Stimulated activated CD4-positive, alpha-beta T cell treated with anti-CD3 and anti-CD28 coated beads, TNF-alpha, amount 100 ng/mL, for 4 hours (primary cell): ENCODE data around the gene OR52E5.

Experiments
- DNase-seq, 3 experiments: peaks; one replicate each; pipeline ENCODE4 v3.0.0-alpha.2; 2020; ENCODE audit warnings: low read depth in 3 of 3

The OR52E5 gene

DNA sequence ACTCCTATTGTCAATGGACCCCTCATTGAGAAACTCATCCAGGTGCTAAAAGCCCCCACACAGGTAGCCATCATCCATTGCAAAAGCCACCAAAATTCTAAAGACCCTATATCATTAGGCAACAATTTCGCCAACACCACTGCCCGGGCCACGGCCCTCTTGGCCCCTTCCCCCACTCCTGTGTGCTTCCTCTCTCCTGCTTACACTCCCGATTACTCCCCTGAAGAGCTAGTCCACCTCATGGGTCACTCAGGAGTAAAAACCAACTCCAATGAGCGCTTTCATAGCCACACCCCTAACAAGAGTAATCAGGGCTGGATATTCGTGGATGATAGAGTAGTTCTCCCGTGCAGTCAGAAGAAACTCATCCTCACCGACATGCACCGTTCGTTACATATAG lies 40.1 kb downstream of the OR52E5 start:
- no peak for DNase-seq

DNA sequence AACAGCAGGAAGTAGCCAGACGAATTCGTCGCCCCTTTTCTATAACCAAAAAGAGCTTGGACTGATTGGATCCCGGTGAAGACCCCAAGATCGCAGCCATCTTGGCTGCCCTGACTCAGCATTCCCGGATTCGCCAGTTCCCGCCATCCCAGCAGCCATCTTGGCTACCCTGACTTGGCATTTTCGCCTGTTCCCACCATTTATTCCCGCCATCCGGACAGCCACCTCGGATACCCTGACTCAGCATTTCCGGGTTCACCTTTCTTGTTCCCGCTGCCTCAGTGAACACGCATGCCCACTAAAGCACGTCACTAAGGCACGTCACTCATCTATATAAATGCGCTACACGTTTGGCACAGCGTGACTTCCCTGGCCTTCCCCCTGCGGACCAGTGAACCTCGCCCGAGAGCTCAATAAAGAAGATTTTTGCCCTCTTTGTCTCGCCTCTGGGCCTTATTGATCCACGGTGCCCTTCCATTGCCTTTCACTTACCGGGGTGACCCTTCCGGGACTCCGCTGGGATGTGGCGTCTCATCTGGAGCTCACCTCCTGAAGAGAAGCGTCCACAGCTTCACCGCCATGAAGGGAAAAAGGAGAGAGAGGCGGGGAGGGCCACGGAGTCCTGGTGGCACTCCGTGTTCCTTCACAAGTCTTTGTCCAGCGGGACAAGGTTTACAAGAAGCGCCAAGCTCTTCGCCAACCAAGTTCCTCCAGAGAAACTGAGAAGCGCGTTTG lies 45.0 kb downstream of the OR52E5 start:
- no peak for DNase-seq

DNA sequence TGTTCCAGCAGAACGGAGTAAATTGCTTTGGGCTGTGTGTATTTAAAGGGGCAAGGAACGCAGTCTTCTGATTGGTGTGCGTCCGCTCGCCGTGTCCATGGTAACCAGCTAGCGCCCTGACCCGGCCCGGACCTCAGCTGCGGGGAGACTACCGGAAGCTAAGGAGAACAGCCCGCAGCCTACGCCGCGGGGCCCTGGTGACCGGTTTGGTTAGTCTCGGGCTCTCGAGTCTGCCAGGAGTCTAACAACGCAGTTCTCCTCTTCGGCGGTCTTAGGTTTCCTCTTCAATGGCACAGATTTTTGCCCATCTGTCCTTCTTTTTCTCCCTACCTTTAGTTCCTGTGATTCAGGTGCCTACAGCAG lies 45.6 kb downstream of the OR52E5 start:
- no peak for DNase-seq

DNA sequence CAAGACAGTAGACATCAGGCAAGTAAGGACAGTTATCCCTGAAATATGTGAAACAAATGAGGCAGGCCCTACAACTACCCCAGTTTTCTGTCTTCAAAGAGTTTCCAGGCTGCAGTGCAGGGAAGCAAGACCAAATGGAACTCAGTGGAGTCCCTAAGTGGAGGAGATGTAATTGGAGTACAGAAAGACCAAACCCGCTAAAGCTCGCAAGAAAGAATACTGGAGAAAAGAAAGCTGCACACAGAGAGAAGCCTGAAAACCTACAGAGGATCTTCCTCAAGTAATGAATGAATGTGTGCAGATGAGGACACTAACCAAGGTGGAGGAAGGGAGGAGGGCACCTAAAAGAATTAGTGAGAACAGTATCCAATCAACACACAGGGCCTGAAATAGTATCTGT lies 47.7 kb downstream of the OR52E5 start:
- no peak for DNase-seq

DNA sequence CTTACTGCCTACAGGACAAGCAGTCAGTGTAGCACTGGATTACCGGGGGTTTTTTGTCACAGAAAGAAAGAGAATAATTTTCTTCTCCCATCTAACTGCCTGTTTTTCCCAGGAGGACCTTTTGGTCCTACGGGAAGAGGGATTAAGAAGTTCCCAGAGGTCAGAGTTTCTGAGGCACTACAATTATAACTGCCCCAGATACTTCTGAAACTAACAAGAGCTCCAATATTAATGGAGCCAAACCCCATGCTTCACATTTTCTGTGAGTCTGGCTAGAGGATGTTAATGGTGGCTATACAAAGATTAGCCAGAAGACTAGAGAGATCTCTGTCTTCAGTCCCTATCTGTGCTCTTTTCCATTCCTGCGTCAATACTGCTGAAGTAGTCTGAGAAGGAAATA lies 48.9 kb downstream of the OR52E5 start, which contains the start of gene OR56A3:
Gene OR56A3 (plus strand): TSS at position 301 of the 400 bp plus-strand sequence. CDS start 5,096 bp downstream, outside the sequence.
- DNase-seq: no peak
